Erythroblast (primary cell): ENCODE measurements around the gene CAPN15.

ENCODE experiments used
- DNase-seq, 2 experiments: peaks; one replicate each; lab custom pipeline; 2025; lab: John Stamatoyannopoulos, UW
- GATA1 ChIP-seq: IDR thresholded peaks from 2 replicates; pipeline ENCODE4 v1.6.1; 2011; ENCODE audit warnings: low read depth, mild to moderate bottlenecking, control low read depth, low read length, moderate library complexity
- POLR2A ChIP-seq: IDR thresholded peaks from 2 replicates; pipeline ENCODE4 v1.6.1; 2011; ENCODE audit warnings: mild to moderate bottlenecking, low read length

CAPN15 gene

GRCh38 chr16:574021-574760 lies 46.7 kb downstream of the CAPN15 start:
- DNase-seq: no peak
- TF ChIP-seq POLR2A (no peak), GATA1 (no peak)

- no peak for TF ChIP-seq POLR2A
- DNase-seq: no peak
Observed at GRCh38 chr16:575354-576196, 48.1 kb downstream of the CAPN15 start.

DNA sequence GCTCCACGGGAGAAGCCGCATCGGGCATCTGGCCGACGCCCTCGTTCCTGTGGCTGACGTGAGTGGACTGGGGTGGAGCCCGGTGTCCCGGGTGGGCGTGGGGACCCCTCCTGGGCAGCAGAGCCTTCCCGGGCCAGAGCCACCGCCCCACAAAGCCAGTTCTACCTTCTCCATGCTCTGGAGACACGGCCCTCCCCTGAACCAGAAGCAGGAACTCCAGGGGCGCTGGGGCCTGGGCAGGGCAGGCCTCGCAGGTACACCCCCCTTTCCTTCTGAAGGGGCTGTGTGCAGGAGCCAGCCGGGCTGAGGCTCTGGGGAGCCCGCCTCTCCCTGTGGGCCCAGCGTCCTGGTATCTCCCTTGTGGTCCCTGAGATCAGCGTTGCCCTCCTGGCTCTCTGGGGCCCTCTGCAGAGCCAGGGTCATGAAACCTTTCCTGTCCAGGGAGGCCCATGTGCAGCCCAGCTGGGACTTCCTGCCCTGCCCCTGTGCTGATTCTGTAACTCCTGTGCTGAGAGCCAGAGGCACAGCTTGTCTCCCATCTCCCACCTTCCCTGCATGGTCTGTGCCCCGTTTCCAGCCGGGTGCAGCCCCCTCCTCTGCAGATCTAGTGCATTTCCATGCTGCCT lies 48.8 kb downstream of the CAPN15 start:
- no peak for TF ChIP-seq POLR2A
- TF ChIP-seq GATA1: no peak

DNA sequence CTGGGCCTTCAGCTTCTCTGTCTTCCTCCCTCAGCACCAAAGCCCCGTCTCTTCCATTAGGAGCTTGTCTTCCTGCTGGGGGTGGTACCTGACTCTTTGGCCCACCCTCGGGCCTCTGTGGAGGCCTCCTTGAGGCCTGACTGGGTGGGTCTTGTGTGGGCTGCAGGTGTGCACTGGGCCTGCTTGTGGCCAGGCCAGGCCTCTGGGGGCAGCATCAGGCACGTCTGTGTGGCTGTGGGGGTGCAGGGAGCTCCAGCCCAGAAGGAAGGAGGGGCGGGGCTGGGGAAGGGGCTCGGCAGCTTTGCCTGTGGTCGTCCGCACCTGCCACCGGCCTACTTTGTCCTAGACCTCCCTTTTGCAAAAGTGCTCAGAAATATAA lies 49.3 kb downstream of the CAPN15 start:
- no peak for DNase-seq

More for the DNA sequence above, 48.8 kb downstream of the CAPN15 start:
- DNase-seq: no peak

DNA sequence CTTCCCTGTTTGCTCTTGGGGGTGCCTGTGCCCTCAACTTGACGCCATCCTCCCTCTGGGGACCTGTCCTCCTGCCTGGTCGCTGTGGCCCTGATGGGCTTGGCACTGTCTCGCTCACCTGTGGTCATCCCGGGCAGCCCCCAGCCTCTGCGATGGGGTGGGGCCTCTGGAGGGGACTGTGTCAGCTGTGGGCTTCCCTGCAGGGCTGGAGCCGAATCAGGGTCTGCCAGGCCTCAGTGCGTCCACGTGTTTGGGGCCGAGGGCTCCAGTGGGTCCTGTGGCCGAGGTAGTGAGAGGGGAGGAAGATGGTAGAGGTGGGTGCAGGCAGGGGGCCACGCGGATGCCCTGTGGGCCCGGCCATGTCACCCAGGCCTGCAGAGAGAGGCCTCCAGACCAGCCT lies 50.3 kb downstream of the CAPN15 start:
- TF ChIP-seq GATA1 (no peak), POLR2A (no peak)
- no peak for DNase-seq

More for the DNA sequence above, 49.3 kb downstream of the CAPN15 start:
- TF ChIP-seq POLR2A (no peak), GATA1 (no peak)

GRCh38 chr16:578232-578869 lies 50.8 kb downstream of the CAPN15 start:
- TF ChIP-seq GATA1: no peak
- DNase-seq: no peak

- DNase-seq: peak; percentile 91 to 92
- TF ChIP-seq GATA1 (no peak), POLR2A (peak; percentile 6)
Observed at GRCh38 chr16:578870-579405, 51.4 kb downstream of the CAPN15 start.

GRCh38 chr16:580141-580945 lies 52.8 kb downstream of the CAPN15 start:
- DNase-seq: no peak
- TF ChIP-seq GATA1: no peak
- no peak for TF ChIP-seq POLR2A

DNA sequence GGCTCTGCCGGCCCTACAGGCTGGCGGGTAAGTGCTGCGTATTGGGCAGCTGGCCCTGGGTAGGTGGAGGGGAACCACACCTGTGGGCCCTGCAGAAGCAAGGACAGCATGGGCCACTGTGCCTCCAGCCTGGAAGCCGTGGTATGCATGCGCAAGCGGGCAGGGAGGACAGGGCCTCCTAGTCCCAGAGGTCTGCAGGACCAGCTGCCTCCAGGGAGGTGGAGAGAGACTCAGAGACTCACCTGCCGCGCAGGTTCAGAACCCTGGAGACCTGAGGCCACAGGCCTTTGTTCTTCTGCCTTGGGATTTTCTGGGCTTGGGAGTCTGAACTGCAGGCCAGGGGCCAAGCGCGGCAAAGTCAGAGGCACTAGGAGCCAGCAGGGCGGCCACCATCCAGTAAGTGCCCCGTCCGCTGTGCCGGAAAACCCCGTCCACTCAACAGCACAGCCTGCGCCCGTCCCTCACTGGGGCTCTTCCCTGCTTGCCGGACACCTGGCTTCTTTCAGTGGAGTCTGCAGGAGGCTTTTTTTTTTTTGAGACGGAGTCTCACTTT lies 53.5 kb downstream of the CAPN15 start:
- DNase-seq: no peak
- TF ChIP-seq POLR2A: no peak
- TF ChIP-seq GATA1: no peak

- no peak for DNase-seq
- TF ChIP-seq GATA1 (no peak), POLR2A (no peak)
Observed at GRCh38 chr16:582218-582613, 54.7 kb downstream of the CAPN15 start.

DNA sequence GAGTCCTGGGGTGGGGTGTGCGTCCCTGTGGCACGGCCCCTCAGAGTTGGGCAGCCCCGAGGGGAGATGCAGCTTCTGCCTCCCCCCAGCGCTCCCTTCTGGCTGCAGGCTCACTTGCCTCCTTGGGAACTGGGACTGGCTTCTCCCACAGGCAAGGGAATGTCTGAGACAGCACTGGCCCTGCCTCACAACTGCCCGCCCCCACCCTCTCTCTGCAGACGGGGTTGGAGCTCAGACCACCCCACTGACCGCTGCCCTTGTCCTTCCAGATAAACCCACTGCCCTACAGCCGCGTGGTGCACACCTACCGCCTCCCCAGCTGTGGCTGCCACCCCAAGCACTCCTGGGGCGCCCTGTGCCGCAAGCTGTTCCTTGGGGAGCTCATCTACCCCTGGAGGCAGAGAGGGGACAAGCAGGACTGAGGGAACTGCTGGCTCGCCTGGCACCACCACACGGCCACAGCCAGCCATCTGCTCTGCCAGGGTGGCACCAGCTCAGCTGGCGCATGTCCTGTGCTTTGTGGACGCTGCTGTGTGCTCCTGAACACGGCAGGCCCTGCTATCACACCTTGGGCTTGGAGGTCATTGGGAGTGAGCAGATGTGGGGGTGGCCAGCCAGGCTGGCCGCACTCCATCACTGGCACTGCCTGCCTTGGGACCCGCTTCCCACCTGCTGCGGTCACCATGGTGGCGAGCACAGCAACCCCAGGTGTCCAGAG lies 55.3 kb downstream of the CAPN15 start:
- no peak for TF ChIP-seq POLR2A
- TF ChIP-seq GATA1: no peak
- DNase-seq: no peak

DNA sequence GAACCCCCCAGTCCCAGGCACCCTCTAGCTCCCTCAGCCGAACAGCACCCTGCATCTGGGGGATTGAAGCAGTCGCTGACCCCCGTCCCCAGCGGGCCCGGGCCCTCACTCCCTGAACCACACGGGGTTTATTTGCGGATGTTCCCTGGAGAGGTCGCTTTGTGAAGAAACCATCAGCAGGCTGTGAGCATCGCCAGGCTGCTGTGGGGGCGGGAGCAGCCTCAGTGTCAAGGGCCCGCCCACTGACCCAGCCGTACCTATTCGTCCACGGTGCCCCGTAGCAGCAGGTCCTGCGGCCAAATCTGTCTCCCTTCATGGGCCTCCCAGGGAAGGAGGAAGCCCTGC lies 55.9 kb downstream of the CAPN15 start:
- DNase-seq: no peak
- no peak for TF ChIP-seq GATA1
- no peak for TF ChIP-seq POLR2A
